Keratinocyte (primary cell): ENCODE results near the gene CEACAM19. TPM values are rescaled to one million over a fixed set of nuclear protein-coding genes. Genes with fewer than 3 reads are reported as not detected.

Experiments
- DNase-seq: peaks from one replicate; pipeline ENCODE4 v3.0.0-alpha.2; 2011; ENCODE audit warnings: low read depth, missing footprints, low spot score
- FAIRE-seq: peaks from 2 replicates; lab custom pipeline; 2011; peaks lifted over from hg19 to GRCh38; lab: Jason Lieb, UNC
- H2AFZ ChIP-seq: 2 replicates; pipeline ENCODE4 v1.6.0; 2012; ENCODE audit warnings: low read length, control low read depth, inconsistent platforms; ENCODE audit not compliant: control insufficient read depth
- H3K27ac ChIP-seq: 2 replicates; pipeline ENCODE4 v1.5.1; 2011; ENCODE audit warnings: low read length; ENCODE audit not compliant: control insufficient read depth, insufficient read depth
- H3K27me3 ChIP-seq: 3 replicates; pipeline ENCODE4 v1.6.0; 2011; ENCODE audit warnings: low read length; ENCODE audit not compliant: control insufficient read depth, insufficient read depth; ENCODE audit errors: extremely low read depth
- H3K36me3 ChIP-seq, 2 experiments: 2 replicates in 1 of 2; 3 replicates in 1 of 2; pipeline ENCODE4 v1.5.1; 2011; ENCODE audit warnings: low read length in 2 of 2, mild to moderate bottlenecking in 1 of 2; ENCODE audit not compliant: control insufficient read depth in 2 of 2, insufficient read depth in 2 of 2; ENCODE audit errors: extremely low read depth in 1 of 2
- H3K4me1 ChIP-seq: 3 replicates; pipeline ENCODE4 v1.5.1; 2011; ENCODE audit warnings: low read length; ENCODE audit not compliant: control insufficient read depth, insufficient read depth; ENCODE audit errors: extremely low read depth
- H3K4me2 ChIP-seq: 3 replicates; pipeline ENCODE4 v1.6.0; 2011; ENCODE audit warnings: low read depth, low read length; ENCODE audit not compliant: control insufficient read depth, insufficient read depth; ENCODE audit errors: extremely low read depth
- H3K4me3 ChIP-seq, 3 experiments: fragments of 200-600 bp in 1 of 3; sonication (generic) in 1 of 3; 2 replicates in 2 of 3; 3 replicates in 1 of 3; pipeline ENCODE4 v1.5.1; 2011 to 2016; ENCODE audit warnings: low read length in 3 of 3, mild to moderate bottlenecking in 3 of 3, control low read depth in 2 of 3, inconsistent platforms in 1 of 3, low read depth in 1 of 3, mixed read lengths in 1 of 3, mixed run types in 1 of 3, moderate library complexity in 1 of 3; ENCODE audit not compliant: control insufficient read depth in 2 of 3, insufficient read depth in 2 of 3; ENCODE audit errors: extremely low read depth in 1 of 3
- H3K79me2 ChIP-seq: 2 replicates; pipeline ENCODE4 v1.6.0; 2012; ENCODE audit warnings: low read length; ENCODE audit not compliant: control insufficient read depth, insufficient read depth
- H3K9ac ChIP-seq: 3 replicates; pipeline ENCODE4 v1.6.0; 2011; ENCODE audit warnings: low read length; ENCODE audit not compliant: control insufficient read depth, insufficient read depth; ENCODE audit errors: extremely low read depth
- H3K9me1 ChIP-seq: 3 replicates; pipeline ENCODE4 v1.6.0; 2011; ENCODE audit warnings: low read length; ENCODE audit not compliant: control insufficient read depth, insufficient read depth; ENCODE audit errors: extremely low read depth
- H3K9me3 ChIP-seq: 2 replicates; pipeline ENCODE4 v1.5.1; 2012; ENCODE audit warnings: low read depth, low read length; ENCODE audit not compliant: control insufficient read depth
- H4K20me1 ChIP-seq: 3 replicates; pipeline ENCODE4 v1.6.0; 2011; ENCODE audit warnings: low read length; ENCODE audit not compliant: control insufficient read depth, insufficient read depth; ENCODE audit errors: extremely low read depth
- EZH2 ChIP-seq: IDR thresholded peaks from one replicate; pipeline ENCODE4 v1.6.1; 2012; ENCODE audit warnings: inconsistent platforms, mild to moderate bottlenecking, low read length, moderate library complexity
- dilution Hi-C: fragments of 300-500 bp; cut with MboI; formaldehyde crosslinking; loops from one replicate; pipeline ENCODE4 v1.7.0; 2020; ENCODE audit warnings: low sequenced_read_pairs; ENCODE audit not compliant: extremely low pct_ligation_motif_present
- polyA plus RNA-seq, 5 experiments: library from polyadenylated mRNA; depleted of rRNA in 3 of 5; stranded (reverse) in 3 of 5; stranded (forward) in 1 of 5; unstranded in 1 of 5; fragments of >200 nt; gene quantifications; 1 replicate in 1 of 5; 2 replicates in 3 of 5; 3 replicates in 1 of 5; pipeline versions ENCODE4 v1.2.1 to v1.2.3, GENCODE V29; 2011 to 2012; ENCODE audit warnings: missing spikeins in 2 of 5, low read depth in 1 of 5, low replicate concordance in 1 of 5
- TF ChIP-seq, protein P1 (sequence below), 3 experiments: IDR thresholded peaks in 1 of 3; conservative IDR thresholded peaks in 1 of 3; optimal IDR thresholded peaks in 1 of 3; 2 replicates in 2 of 3; 3 replicates in 1 of 3; pipeline versions ENCODE3 to v1.5.1; 2011; ENCODE audit warnings: low read length in 3 of 3, mild to moderate bottlenecking in 3 of 3, moderate library complexity in 2 of 3, control low read depth in 1 of 3, inconsistent platforms in 1 of 3; ENCODE audit not compliant: insufficient read depth in 2 of 3; ENCODE audit errors: extremely low read depth in 1 of 3

CEACAM19 gene
- polyA plus RNA-seq, 1 donor (not counting 4 experiments of a cell fraction or from before 2014, with no cell fraction given), result 3.7 TPM

DNA sequence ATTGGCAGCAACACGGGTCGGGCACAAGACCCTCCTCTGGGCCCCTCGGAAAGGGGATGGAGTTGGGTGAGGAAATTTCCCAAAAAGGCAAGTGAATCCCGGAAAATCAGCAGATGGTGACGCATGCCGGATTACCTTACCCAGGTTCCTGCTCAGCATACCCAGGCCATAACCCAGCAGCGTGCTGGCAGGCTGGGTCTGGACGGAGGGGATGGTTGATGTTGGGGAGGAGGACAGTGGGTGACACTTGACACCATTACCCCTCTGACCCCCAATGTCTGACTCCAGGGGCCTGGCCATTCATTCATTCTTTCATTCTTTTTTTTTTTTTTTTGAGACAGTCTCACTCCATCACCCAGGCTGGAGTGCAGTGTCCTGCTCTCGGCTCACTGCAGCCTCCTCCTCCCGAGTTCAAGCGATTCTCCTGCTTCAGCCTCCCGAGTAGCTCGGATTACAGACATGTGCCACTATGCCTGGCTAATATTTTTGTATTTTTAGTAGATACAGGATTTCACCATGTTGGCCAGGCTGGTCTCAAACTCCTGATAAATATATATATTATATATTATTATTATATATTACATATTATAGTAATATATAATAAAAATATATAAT lies 26.8 kb upstream of the CEACAM19 start:
- Histone ChIP-seq H3K4me2 (peak overlapping the region; percentile 84), H3K9ac (peak overlapping the region; percentile 90), H2AFZ (peak overlapping the region; percentile 96), H3K4me1 (peaks cover 31% of the 10 kb centered on the region), H3K9me1 (peaks cover 3% of the 10 kb centered on the region), H3K36me3 (peaks cover 15 to 27% of the 10 kb centered on the region in 2 experiments), H4K20me1 (peaks cover 13% of the 10 kb centered on the region), H3K4me3 (peak overlapping the region; percentile 75 to 98 (median 88)), H3K9me3 (no peaks in the 10 kb centered on the region), H3K27ac (peak overlapping the region; percentile 88), H3K79me2 (peaks cover 47% of the 10 kb centered on the region), H3K27me3 (no peaks in the 10 kb centered on the region)
- FAIRE-seq (peak; percentile 52), DNase-seq (no peak)
- no peak for TF ChIP-seq EZH2
- TF ChIP-seq, protein P1, sequence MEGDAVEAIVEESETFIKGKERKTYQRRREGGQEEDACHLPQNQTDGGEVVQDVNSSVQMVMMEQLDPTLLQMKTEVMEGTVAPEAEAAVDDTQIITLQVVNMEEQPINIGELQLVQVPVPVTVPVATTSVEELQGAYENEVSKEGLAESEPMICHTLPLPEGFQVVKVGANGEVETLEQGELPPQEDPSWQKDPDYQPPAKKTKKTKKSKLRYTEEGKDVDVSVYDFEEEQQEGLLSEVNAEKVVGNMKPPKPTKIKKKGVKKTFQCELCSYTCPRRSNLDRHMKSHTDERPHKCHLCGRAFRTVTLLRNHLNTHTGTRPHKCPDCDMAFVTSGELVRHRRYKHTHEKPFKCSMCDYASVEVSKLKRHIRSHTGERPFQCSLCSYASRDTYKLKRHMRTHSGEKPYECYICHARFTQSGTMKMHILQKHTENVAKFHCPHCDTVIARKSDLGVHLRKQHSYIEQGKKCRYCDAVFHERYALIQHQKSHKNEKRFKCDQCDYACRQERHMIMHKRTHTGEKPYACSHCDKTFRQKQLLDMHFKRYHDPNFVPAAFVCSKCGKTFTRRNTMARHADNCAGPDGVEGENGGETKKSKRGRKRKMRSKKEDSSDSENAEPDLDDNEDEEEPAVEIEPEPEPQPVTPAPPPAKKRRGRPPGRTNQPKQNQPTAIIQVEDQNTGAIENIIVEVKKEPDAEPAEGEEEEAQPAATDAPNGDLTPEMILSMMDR (optimal IDR thresholded peaks at IDR 0.05 in 1 of 3, IDR thresholded peaks at IDR 0.05 in 1 of 3, conservative IDR thresholded peaks at IDR 0.05 in 1 of 3; ENCODE audit: extremely low read depth in 1 of 3, insufficient read depth in 2 of 3, low read length in 3 of 3), result no peak
- dilution Hi-C loops, result no loop called here

DNA sequence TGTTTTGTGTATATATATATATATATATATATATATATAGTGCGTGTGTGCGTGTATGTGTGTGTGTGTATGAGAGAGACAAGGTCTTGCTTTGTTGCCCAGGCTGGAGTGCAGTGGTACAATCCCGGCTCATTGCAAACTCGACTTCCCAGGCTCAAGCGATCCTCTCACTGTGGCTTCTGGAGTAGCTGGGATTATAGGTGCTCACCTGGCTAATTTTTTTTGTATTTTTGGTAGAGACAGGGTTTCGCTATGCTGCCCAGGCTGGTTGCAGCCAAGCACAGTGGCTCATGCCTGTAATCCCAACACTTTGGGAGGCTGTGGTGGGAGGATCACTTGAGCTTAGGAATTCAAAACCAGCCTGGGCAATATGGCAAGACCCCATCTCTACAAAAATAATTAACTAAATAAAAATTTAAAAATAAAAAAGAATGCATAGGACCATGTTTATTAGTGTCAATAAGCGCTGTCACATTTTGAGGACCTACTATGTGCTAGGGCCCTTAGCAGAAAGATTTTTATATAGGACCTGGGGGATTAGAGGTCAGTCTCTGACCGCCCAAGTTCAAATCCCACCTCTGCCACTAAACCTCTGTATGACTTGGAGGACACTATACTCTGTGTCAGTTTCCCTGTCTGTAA lies 25.8 kb upstream of the CEACAM19 start:
- Histone ChIP-seq H3K9ac (no peak overlapping the region), H3K9me3 (no peaks in the 10 kb centered on the region), H3K79me2 (peaks cover 55% of the 10 kb centered on the region), H3K27me3 (no peaks in the 10 kb centered on the region), H2AFZ (no peak overlapping the region), H4K20me1 (peaks cover 13% of the 10 kb centered on the region), H3K4me1 (peaks cover 31% of the 10 kb centered on the region), H3K9me1 (peaks cover 3% of the 10 kb centered on the region), H3K27ac (no peak overlapping the region), H3K36me3 (peaks cover 21 to 37% of the 10 kb centered on the region in 2 experiments), H3K4me2 (peak overlapping the region; percentile 68), H3K4me3 (peak overlapping the region; percentile 11 to 37 (median 34))
- TF ChIP-seq, protein P1 (optimal IDR thresholded peaks at IDR 0.05 in 1 of 3, IDR thresholded peaks at IDR 0.05 in 1 of 3, conservative IDR thresholded peaks at IDR 0.05 in 1 of 3; ENCODE audit: extremely low read depth in 1 of 3, insufficient read depth in 2 of 3, low read length in 3 of 3), result no peak
- dilution Hi-C loops, result no loop called here
- FAIRE-seq, result no peak
- DNase-seq, result no peak
